HL-60 (cell line): ENCODE measurements around the gene C11orf16.

Source experiments
- CTCF ChIP-seq: IDR thresholded peaks from one replicate; pipeline ENCODE4 v1.5.1; 2011; ENCODE audit warnings: low read length, control low read depth, inconsistent platforms; ENCODE audit not compliant: insufficient read depth
- GABPA ChIP-seq: IDR thresholded peaks from 2 replicates; pipeline ENCODE4 v1.6.1; 2012; ENCODE audit warnings: low read depth
- POLR2AphosphoS5 ChIP-seq: IDR thresholded peaks from 2 replicates; pipeline ENCODE4 v1.6.1; 2012; ENCODE audit warnings: low read depth
- REST ChIP-seq: IDR thresholded peaks from 2 replicates; pipeline ENCODE4 v1.6.1; 2012; ENCODE audit warnings: low read depth; ENCODE audit not compliant: insufficient replicate concordance
- SPI1 ChIP-seq: IDR thresholded peaks from 2 replicates; pipeline ENCODE4 v1.6.1; 2012; ENCODE audit warnings: low read depth, mild to moderate bottlenecking, borderline replicate concordance

GRCh38 chr11:8914661-8915018 is 18.1 kb downstream of the C11orf16 start:
- TF ChIP-seq POLR2AphosphoS5 (no peak), CTCF (no peak), REST (no peak), SPI1 (no peak), GABPA (no peak)
